Endodermal cell (in vitro differentiated cells): ENCODE data around the gene CASQ2. TPM values are rescaled to one million over a fixed set of nuclear protein-coding genes. Genes with fewer than 3 reads are reported as not detected.

ENCODE experiments used
- DNase-seq: peaks from one replicate; pipeline ENCODE4 v3.0.0-alpha.2; 2017
- H3K27ac ChIP-seq: 2 replicates; pipeline ENCODE4 v1.5.1; 2013; ENCODE audit warnings: mild to moderate bottlenecking, low read depth, low read length, moderate library complexity
- H3K27me3 ChIP-seq: 2 replicates; pipeline ENCODE4 v1.6.1; 2013; ENCODE audit warnings: mild to moderate bottlenecking, low read length, moderate library complexity; ENCODE audit not compliant: insufficient read depth, control insufficient read depth, poor library complexity, severe bottlenecking
- H3K36me3 ChIP-seq: 2 replicates; pipeline ENCODE4 v1.7.0; 2013; ENCODE audit warnings: mild to moderate bottlenecking, low read length, moderate library complexity; ENCODE audit not compliant: control insufficient read depth, insufficient read depth
- H3K4me1 ChIP-seq: one replicate; pipeline ENCODE4 v1.7.0; 2013; ENCODE audit warnings: low read length; ENCODE audit not compliant: control insufficient read depth, insufficient read depth
- H3K4me3 ChIP-seq: 2 replicates; pipeline ENCODE4 v1.5.1; 2013; ENCODE audit warnings: mild to moderate bottlenecking, low read length, moderate library complexity
- H3K9ac ChIP-seq: 2 replicates; pipeline ENCODE4 v1.6.1; 2013; ENCODE audit warnings: mild to moderate bottlenecking, low read length, moderate library complexity; ENCODE audit not compliant: poor library complexity, severe bottlenecking; ENCODE audit errors: extremely low read depth
- H3K9me3 ChIP-seq: 2 replicates; pipeline ENCODE4 v1.6.1; 2013; ENCODE audit warnings: mild to moderate bottlenecking, low read length, moderate library complexity; ENCODE audit not compliant: control insufficient read depth
- H3K27ac Mint-ChIP-seq: 2 replicates; pipeline ENCODE4 v1.8.0; 2020; ENCODE audit warnings: mixed read lengths
- H3K27me3 Mint-ChIP-seq: 2 replicates; pipeline ENCODE4 v1.8.0; 2021; ENCODE audit warnings: mild to moderate bottlenecking, mixed read lengths; ENCODE audit not compliant: insufficient read depth
- H3K36me3 Mint-ChIP-seq: 2 replicates; pipeline ENCODE4 v1.8.0; 2020; ENCODE audit warnings: low read depth, mixed read lengths
- H3K4me1 Mint-ChIP-seq: 2 replicates; pipeline ENCODE4 v1.8.0; 2020; ENCODE audit warnings: mixed read lengths
- H3K4me3 Mint-ChIP-seq: 2 replicates; pipeline ENCODE4 v1.8.0; 2020; ENCODE audit warnings: mild to moderate bottlenecking, moderate library complexity, mixed read lengths
- H3K9me3 Mint-ChIP-seq: 2 replicates; pipeline ENCODE4 v1.8.0; 2020; ENCODE audit warnings: mild to moderate bottlenecking, mixed read lengths
- WGBS, 2 experiments: methylation state at CpG; one replicate each; pipeline versions ENCODE4 v1.1.5 to v1.1.7; 2013; ENCODE audit warnings: missing lambda C conversion rate in 2 of 2, mixed read lengths in 1 of 2; ENCODE audit not compliant: insufficient coverage in 1 of 2, insufficient read length in 1 of 2; 5-methylcytosine and 5-hydroxymethylcytosine counted together
- total RNA-seq, 2 donors: library from RNA; stranded (reverse); fragmentation: NEBNext Ultra II Directional in 1 of 2; extraction: Animal tissue kit (Norgen Biotek cat#: 25700) in 1 of 2; gene quantifications; 2 replicates in 1 of 2; 3 replicates in 1 of 2; pipeline ENCODE4 v1.2.1, GENCODE V29; 2021
- TF ChIP-seq, protein P1 (sequence below): fragments of 200-600 bp; sonication (generic); conservative IDR thresholded peaks from 2 replicates; pipeline ENCODE4 v1.5.0; 2021; ENCODE audit warnings: antibody characterized with exemption, mild to moderate bottlenecking

CASQ2 gene
- total RNA-seq, 2 donors from 2014 or later = not detected

GRCh38 chr1:115655916-115656315 lies 112.6 kb downstream of the CASQ2 start:
- Mint-ChIP-seq H3K4me3 (no peak overlapping the region), H3K4me1 (peaks cover 83% of the 10 kb centered on the region)
- no peak overlapping the region for H3K4me3 ChIP-seq

DNA sequence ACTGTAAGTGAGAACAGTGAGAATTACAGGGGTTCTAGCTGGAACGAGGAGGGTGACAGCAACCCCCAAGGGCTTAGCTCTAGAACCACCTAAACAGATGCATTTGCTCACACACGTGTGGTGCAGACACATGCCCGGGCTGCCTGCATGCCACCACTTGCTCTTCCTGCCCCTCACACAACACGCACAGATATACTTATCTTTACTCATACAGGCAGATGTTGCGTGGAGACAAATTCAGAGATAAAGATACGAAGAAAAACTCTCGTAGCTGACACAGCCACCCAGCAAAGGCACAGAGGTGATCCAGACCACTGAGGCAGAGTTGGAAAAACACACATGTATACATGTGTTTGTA lies 113.2 kb downstream of the CASQ2 start:
- H3K27me3 Mint-ChIP-seq = no peaks in the 10 kb centered on the region
- no peaks in the 10 kb centered on the region for H3K27me3 ChIP-seq
- no peaks in the 10 kb centered on the region for H3K9me3 ChIP-seq
- peaks cover 83% of the 10 kb centered on the region for H3K4me1 Mint-ChIP-seq
- 93 to 97% methylated on average over 5 to 7 of the region's 7 CpGs for WGBS, 2 experiments
- H3K36me3 Mint-ChIP-seq = peaks cover 87% of the 10 kb centered on the region
- H3K9ac ChIP-seq = no peak overlapping the region
- no peak for DNase-seq
- peak overlapping the region; percentile 90 for H3K27ac Mint-ChIP-seq
- H3K9me3 Mint-ChIP-seq = no peaks in the 10 kb centered on the region
- H3K4me3 Mint-ChIP-seq = no peak overlapping the region
- no peak overlapping the region for H3K27ac ChIP-seq
- H3K4me1 ChIP-seq = peaks cover 29% of the 10 kb centered on the region
- TF ChIP-seq, protein P1, sequence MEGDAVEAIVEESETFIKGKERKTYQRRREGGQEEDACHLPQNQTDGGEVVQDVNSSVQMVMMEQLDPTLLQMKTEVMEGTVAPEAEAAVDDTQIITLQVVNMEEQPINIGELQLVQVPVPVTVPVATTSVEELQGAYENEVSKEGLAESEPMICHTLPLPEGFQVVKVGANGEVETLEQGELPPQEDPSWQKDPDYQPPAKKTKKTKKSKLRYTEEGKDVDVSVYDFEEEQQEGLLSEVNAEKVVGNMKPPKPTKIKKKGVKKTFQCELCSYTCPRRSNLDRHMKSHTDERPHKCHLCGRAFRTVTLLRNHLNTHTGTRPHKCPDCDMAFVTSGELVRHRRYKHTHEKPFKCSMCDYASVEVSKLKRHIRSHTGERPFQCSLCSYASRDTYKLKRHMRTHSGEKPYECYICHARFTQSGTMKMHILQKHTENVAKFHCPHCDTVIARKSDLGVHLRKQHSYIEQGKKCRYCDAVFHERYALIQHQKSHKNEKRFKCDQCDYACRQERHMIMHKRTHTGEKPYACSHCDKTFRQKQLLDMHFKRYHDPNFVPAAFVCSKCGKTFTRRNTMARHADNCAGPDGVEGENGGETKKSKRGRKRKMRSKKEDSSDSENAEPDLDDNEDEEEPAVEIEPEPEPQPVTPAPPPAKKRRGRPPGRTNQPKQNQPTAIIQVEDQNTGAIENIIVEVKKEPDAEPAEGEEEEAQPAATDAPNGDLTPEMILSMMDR = no peak
- H3K4me3 ChIP-seq = no peak overlapping the region
- peaks cover 91% of the 10 kb centered on the region for H3K36me3 ChIP-seq

More at GRCh38 chr1:115655916-115656315, 112.6 kb downstream of the CASQ2 start:
- Mint-ChIP-seq H3K27me3 (no peaks in the 10 kb centered on the region), H3K36me3 (peaks cover 93% of the 10 kb centered on the region), H3K27ac (no peak overlapping the region), H3K9me3 (no peaks in the 10 kb centered on the region)
- TF ChIP-seq, protein P1 = no peak
- WGBS, 2 experiments = 88 to 95% methylated on average over 2 to 4 of the region's 4 CpGs
- no peaks in the 10 kb centered on the region for H3K27me3 ChIP-seq
- H3K9ac ChIP-seq = no peak overlapping the region
- peaks cover 97% of the 10 kb centered on the region for H3K36me3 ChIP-seq
- no peaks in the 10 kb centered on the region for H3K9me3 ChIP-seq
- H3K27ac ChIP-seq = no peak overlapping the region
- H3K4me1 ChIP-seq = peaks cover 25% of the 10 kb centered on the region
- peak; percentile 24 for DNase-seq

DNA sequence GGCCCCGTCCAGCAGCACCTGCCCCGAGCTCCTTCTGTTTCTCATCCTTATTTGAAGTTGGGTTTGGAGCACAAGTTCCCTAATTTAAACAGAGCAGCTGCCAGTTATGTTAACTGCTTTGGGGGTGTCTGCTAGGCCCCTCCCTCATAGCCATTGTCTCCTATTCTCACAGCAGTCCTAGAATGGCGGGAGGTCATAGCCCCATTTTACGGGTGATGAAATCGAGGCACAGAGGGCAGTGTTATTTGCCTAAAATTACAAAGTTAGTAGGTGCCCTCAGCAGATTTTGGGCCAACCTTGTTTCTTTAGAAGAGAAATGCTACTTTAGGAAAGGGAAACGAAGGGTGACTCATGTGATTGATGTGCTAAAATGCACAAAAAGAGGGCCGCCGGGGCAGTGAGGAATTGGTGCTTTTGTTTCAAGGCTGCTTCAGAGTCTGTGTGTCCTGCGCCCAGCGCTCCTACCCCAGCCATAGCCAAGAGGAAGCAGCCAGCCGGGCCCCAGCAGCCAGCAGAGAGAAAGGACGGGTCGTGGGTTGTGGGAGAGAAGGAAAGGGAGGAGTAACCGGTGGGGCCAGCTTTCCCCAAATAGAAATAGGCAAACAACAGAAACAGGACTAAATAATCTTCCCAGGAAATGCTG lies 113.7 kb downstream of the CASQ2 start:
- Mint-ChIP-seq H3K36me3 (peaks cover 82% of the 10 kb centered on the region), H3K4me1 (peaks cover 79% of the 10 kb centered on the region), H3K4me3 (no peak overlapping the region), H3K9me3 (no peaks in the 10 kb centered on the region), H3K27ac (peak overlapping the region; percentile 90), H3K27me3 (no peaks in the 10 kb centered on the region)
- peak; percentile 67 for DNase-seq
- peaks cover 25% of the 10 kb centered on the region for H3K4me1 ChIP-seq
- 70 to 80% methylated on average over 2 to 13 of the region's 14 CpGs for WGBS, 2 experiments
- H3K36me3 ChIP-seq = peaks cover 86% of the 10 kb centered on the region
- no peak overlapping the region for H3K27ac ChIP-seq
- no peak overlapping the region for H3K9ac ChIP-seq
- no peak overlapping the region for H3K4me3 ChIP-seq
- no peaks in the 10 kb centered on the region for H3K9me3 ChIP-seq
- TF ChIP-seq, protein P1 = no peak
- H3K27me3 ChIP-seq = no peaks in the 10 kb centered on the region
